Posterior vena cava (tissue), 2 donors: Measurements from ENCODE around the gene ZNF548. TPM values are rescaled to one million over a fixed set of nuclear protein-coding genes. Genes with fewer than 3 reads are reported as not detected.

ENCODE experiments used
- total RNA-seq, 2 donors: library from RNA; stranded (reverse); fragmentation: NEBNext Ultra II Directional; extraction: Animal tissue kit (Norgen Biotek cat#: 25700); gene quantifications; one replicate each; pipeline ENCODE4 v1.2.1, GENCODE V29; 2021
- donor health status: DM: yes; HTN: yes; CAD: no.
- donor health status: DM: yes; HTN: yes; CAD: no.

ZNF548 gene
- total RNA-seq, 2 donors from 2014 or later, result 16.4 to 18.7 TPM

Other genes starting within 250 kb of the ZNF548 start
- not detected for gene ZIM3, start 244.7 kb upstream of the ZNF548 start, total RNA-seq
- gene DUXA, start 222.4 kb upstream of the ZNF548 start, total RNA-seq, result under 1 TPM in 1 of 2 donors, not detected in 1; 0.38 TPM
- gene ZNF264, start 198.4 kb upstream of the ZNF548 start, total RNA-seq, result 10 to 100 TPM; 35.1 to 37.8 TPM
- gene AURKC, start 158.8 kb upstream of the ZNF548 start, total RNA-seq, result 1 to 10 TPM; 1.6 to 2.0 TPM
- 10 to 100 TPM; 12.9 to 15.5 TPM for gene ZNF805, start 149.2 kb upstream of the ZNF548 start, total RNA-seq
- 10 to 100 TPM; 46.6 to 49.7 TPM for gene ZNF460, start 109.4 kb upstream of the ZNF548 start, total RNA-seq
- 1 to 10 TPM; 5.0 to 6.8 TPM for gene ZNF543, start 69.4 kb upstream of the ZNF548 start, total RNA-seq
- 1 to 10 TPM; 8.3 to 9.4 TPM for gene ZNF304, start 38.6 kb upstream of the ZNF548 start, total RNA-seq
- 1 to 10 TPM; 7.5 to 9.2 TPM for gene TRAPPC2B, start 26.3 kb upstream of the ZNF548 start, total RNA-seq
- gene ZNF547, start 26.3 kb upstream of the ZNF548 start, total RNA-seq, result 1 to 10 TPM; 2.4 to 3.5 TPM
- gene ZNF17, start 21.3 kb downstream of the ZNF548 start, total RNA-seq, result 10 to 100 TPM; 10.9 to 11.4 TPM
- 10 to 100 TPM in 1 of 2 donors, 1 to 10 TPM in 1; 7.1 to 10.2 TPM for gene ZNF749, start 45.5 kb downstream of the ZNF548 start, total RNA-seq
- 1 to 10 TPM in 1 of 2 donors, under 1 TPM in 1; 0.88 to 1.2 TPM for gene VN1R1, start 67.3 kb downstream of the ZNF548 start, total RNA-seq
- gene ZNF772, start 87.7 kb downstream of the ZNF548 start, total RNA-seq, result 1 to 10 TPM; 6.3 to 8.1 TPM
- gene ZNF419, start 97.9 kb downstream of the ZNF548 start, total RNA-seq, result 1 to 10 TPM; 8.2 to 8.3 TPM
- gene ZNF773, start 110.1 kb downstream of the ZNF548 start, total RNA-seq, result 1 to 10 TPM; 5.7 to 7.2 TPM
- 1 to 10 TPM; 4.3 to 6.1 TPM for gene ZNF549, start 137.5 kb downstream of the ZNF548 start, total RNA-seq
- gene ZNF550, start 170.0 kb downstream of the ZNF548 start, total RNA-seq, result 1 to 10 TPM; 3.7 to 4.5 TPM
- gene ZNF416, start 189.1 kb downstream of the ZNF548 start, total RNA-seq, result 1 to 10 TPM; 3.9 to 5.3 TPM
- gene ZIK1, start 194.3 kb downstream of the ZNF548 start, total RNA-seq, result 1 to 10 TPM; 4.5 to 5.0 TPM
- 1 to 10 TPM; 1.6 to 2.4 TPM for gene ZNF530, start 210.0 kb downstream of the ZNF548 start, total RNA-seq
- gene ZNF134, start 224.4 kb downstream of the ZNF548 start, total RNA-seq, result 10 to 100 TPM; 14.9 to 18.0 TPM
- gene ZNF211, start 243.3 kb downstream of the ZNF548 start, total RNA-seq, result 1 to 10 TPM; 6.9 to 8.0 TPM